Mucosa of stomach (tissue), 1 donor: ENCODE data around the gene SLC48A1.

Source experiments
- H3K27me3 ChIP-seq: one replicate; pipeline ENCODE4 v1.7.0; 2013; ENCODE audit warnings: mild to moderate bottlenecking, low read length; ENCODE audit not compliant: control insufficient read depth, insufficient read depth
- H3K36me3 ChIP-seq: one replicate; pipeline ENCODE4 v1.7.0; 2013; ENCODE audit warnings: low read length; ENCODE audit not compliant: control insufficient read depth, insufficient read depth
- H3K4me1 ChIP-seq: one replicate; pipeline ENCODE4 v1.7.0; 2013; ENCODE audit warnings: mild to moderate bottlenecking, low read length; ENCODE audit not compliant: control insufficient read depth, insufficient read depth
- H3K4me3 ChIP-seq: one replicate; pipeline ENCODE4 v1.7.0; 2013; ENCODE audit warnings: low read length
- H3K9ac ChIP-seq: one replicate; pipeline ENCODE4 v1.7.0; 2013; ENCODE audit warnings: mild to moderate bottlenecking, low read length, moderate library complexity
- H3K9me3 ChIP-seq: one replicate; pipeline ENCODE4 v1.7.0; 2013; ENCODE audit warnings: mild to moderate bottlenecking, low read length, moderate library complexity; ENCODE audit not compliant: control insufficient read depth
- donor health status: Pancreatic carcinoma.

SLC48A1 gene

GRCh38 chr12:47753021-47754001, 19.7 kb upstream of the SLC48A1 start:
- Histone ChIP-seq H3K9me3 (no peaks in the 10 kb centered on the region), H3K4me1 (peaks cover 64% of the 10 kb centered on the region), H3K4me3 (no peak overlapping the region), H3K27me3 (no peaks in the 10 kb centered on the region), H3K9ac (no peak overlapping the region), H3K36me3 (peaks cover 4% of the 10 kb centered on the region)

DNA sequence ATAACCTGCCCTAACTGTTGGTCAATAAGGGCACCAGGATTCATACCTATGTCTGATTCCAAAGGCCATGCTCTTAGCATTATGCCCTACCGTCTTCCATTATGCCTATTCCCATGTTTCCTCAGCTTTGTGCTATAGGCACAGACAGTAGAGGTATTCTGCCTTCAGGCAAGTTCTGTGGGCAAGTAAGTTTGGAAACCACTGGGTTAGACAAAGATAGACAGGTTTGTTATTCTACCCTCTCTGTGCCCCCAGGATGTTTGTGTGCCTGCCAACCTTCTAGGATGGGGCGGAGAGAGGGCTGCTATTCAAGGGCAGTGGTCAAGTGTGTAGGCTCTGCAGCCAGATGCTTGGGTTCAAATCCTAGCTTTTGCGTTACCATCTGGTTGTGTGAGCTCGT, 18.9 kb upstream of the SLC48A1 start:
- Histone ChIP-seq H3K9me3 (no peaks in the 10 kb centered on the region), H3K27me3 (no peaks in the 10 kb centered on the region), H3K9ac (no peak overlapping the region), H3K4me1 (peaks cover 68% of the 10 kb centered on the region), H3K36me3 (peaks cover 4% of the 10 kb centered on the region), H3K4me3 (no peak overlapping the region)

DNA sequence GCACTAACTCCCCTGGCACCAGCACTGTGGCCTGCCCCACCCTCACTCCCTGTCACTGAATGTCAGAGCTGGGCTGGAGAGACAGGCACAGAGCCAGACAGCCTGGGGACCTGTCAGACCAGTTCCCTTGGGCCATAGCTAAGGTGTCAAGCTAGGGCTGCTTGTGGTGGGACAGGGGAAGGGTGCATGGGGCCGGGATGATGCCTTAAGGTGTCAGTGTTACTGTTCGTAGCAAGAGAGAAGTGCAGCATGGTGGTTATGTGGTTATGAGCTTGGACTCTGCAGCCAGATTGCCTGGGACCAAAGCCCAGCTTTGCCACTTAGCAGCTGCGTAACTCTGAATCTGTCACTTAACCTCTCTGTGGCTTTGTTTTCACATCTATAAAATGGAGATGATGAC, 18.2 kb upstream of the SLC48A1 start:
- Histone ChIP-seq H3K4me1 (peaks cover 73% of the 10 kb centered on the region), H3K9me3 (no peaks in the 10 kb centered on the region), H3K36me3 (peaks cover 2% of the 10 kb centered on the region), H3K4me3 (no peak overlapping the region), H3K9ac (no peak overlapping the region), H3K27me3 (no peaks in the 10 kb centered on the region)

- Histone ChIP-seq H3K9ac (no peak overlapping the region), H3K9me3 (no peaks in the 10 kb centered on the region), H3K4me3 (no peak overlapping the region), H3K4me1 (peaks cover 76% of the 10 kb centered on the region), H3K36me3 (no peaks in the 10 kb centered on the region), H3K27me3 (no peaks in the 10 kb centered on the region)
Observed at GRCh38 chr12:47755655-47756562, 17.1 kb upstream of the SLC48A1 start.

DNA sequence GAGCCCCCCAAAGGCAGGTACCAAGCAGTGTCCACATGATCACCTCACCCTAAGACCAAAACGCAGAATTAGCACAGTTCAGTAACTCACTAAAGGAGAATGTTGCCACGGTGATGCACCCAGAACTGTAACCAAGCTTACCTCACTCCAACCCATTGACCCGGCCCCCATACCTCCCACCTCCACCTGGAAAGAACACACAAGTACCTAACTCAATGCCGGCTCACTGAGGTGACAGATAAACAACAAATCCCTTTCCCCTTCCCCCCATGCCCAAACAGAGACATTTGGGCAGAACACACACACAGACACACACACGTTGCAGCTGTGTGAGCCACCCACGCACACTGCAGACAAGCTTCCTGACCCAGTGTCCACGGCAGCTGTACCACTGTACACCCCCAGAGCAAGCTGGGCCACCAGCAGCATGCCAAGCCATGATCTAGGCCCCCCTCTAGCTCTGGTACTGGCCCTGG, 15.6 kb upstream of the SLC48A1 start:
- Histone ChIP-seq H3K4me3 (peak overlapping the region; percentile 74), H3K4me1 (peaks cover 71% of the 10 kb centered on the region)

DNA sequence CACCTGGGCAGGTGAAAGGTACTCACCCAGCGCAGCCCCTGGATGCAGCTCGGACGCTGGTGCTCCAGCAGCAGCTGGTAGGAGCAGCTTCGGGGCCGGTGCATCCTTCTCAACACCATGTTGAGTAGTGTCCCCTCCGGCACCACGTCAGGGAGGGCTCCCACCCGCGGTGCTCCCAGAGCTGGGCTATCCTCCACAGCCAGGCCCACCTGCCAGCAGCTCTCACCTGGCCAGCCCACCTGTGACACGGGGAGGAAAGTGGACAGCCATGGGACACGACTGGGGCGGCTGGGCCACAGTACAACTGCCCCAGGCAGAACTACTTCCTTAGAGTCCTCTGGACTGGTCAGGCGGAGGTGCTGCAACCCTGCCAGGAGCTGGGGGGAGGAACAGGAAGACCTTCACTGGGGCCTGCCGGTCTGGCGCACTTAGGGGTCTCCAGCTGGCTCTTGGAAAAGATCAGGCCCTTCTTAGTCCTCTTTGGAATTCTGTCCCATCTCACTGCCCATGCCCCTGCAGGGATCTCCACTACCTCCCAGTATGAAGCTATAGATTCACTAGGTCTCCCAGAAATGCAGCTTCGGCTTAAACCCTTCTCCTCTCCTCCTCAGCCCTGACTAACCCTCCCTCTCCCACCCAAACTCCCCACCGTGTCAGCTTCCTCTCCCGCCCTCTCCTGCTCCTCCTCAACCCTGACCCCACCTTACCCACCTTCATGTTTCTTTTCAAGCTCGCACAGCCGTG, 15.0 kb upstream of the SLC48A1 start:
- Histone ChIP-seq H3K9me3 (no peaks in the 10 kb centered on the region), H3K36me3 (no peaks in the 10 kb centered on the region), H3K4me3 (peak overlapping the region; percentile 74), H3K4me1 (peaks cover 65% of the 10 kb centered on the region), H3K27me3 (no peaks in the 10 kb centered on the region), H3K9ac (peak overlapping the region; percentile 90)

More for the DNA sequence above, 15.6 kb upstream of the SLC48A1 start:
- no peaks in the 10 kb centered on the region for H3K36me3 ChIP-seq
- no peaks in the 10 kb centered on the region for H3K9me3 ChIP-seq
- H3K27me3 ChIP-seq: no peaks in the 10 kb centered on the region
- peak overlapping the region; percentile 90 for H3K9ac ChIP-seq

- Histone ChIP-seq H3K36me3 (no peaks in the 10 kb centered on the region), H3K9me3 (no peaks in the 10 kb centered on the region), H3K4me1 (peaks cover 60% of the 10 kb centered on the region), H3K27me3 (no peaks in the 10 kb centered on the region), H3K4me3 (peak overlapping the region; percentile 74), H3K9ac (peak overlapping the region; percentile 90)
Observed at GRCh38 chr12:47758584-47758833, 14.5 kb upstream of the SLC48A1 start.

GRCh38 chr12:47758834-47759690, 14.0 kb upstream of the SLC48A1 start, which contains the start of gene RAPGEF3:
Gene RAPGEF3 (minus strand): TSS chr12:47758880. CDS start chr12:47758556, 324 bp downstream.
- H3K27me3 ChIP-seq: no peaks in the 10 kb centered on the region
- H3K9ac ChIP-seq: peak within 1 kb of the TSS; percentile 90
- H3K36me3 ChIP-seq: no peaks in the 10 kb centered on the region
- H3K9me3 ChIP-seq: no peaks in the 10 kb centered on the region
- H3K4me1 ChIP-seq: peaks cover 54% of the 10 kb centered on the region
- H3K4me3 ChIP-seq: peak within 1 kb of the TSS; percentile 74

DNA sequence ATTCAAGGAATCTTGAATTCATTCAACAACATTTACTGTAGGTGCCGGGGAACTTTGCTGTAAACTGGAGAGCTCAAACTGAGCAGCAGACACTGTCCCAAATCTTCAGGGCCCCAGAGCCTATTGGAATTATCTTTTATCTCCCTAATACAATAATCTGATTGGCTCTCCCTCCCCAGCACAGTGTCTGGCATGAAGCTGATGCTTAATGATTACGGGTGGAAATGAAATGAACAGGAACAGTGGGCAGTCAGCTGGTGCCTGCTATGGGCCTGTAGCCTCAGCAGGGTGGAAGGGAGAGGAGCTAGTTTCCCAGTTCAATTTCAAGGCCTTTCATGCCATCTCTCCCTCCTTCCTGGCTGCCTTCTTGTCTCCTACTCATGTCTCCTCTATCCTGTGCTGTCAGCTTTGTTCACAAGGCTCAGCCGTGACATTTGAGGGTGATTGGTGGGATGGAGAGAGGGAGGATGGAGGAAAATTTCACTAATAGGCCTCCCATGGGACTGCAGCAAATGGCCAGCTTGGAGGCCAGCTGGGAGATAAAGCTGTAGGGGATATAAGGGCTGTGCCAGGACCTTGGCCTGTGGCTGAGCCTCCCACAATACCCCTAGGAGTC, 10.1 kb upstream of the SLC48A1 start:
- Histone ChIP-seq H3K27me3 (no peaks in the 10 kb centered on the region), H3K36me3 (no peaks in the 10 kb centered on the region), H3K4me3 (no peak overlapping the region), H3K4me1 (peaks cover 15% of the 10 kb centered on the region), H3K9ac (no peak overlapping the region), H3K9me3 (no peaks in the 10 kb centered on the region)

GRCh38 chr12:47763481-47764346, 9.3 kb upstream of the SLC48A1 start:
- H3K36me3 ChIP-seq: no peaks in the 10 kb centered on the region
- no peaks in the 10 kb centered on the region for H3K27me3 ChIP-seq
- H3K4me3 ChIP-seq: no peak overlapping the region
- no peak overlapping the region for H3K9ac ChIP-seq
- H3K9me3 ChIP-seq: no peaks in the 10 kb centered on the region
- H3K4me1 ChIP-seq: peaks cover 8% of the 10 kb centered on the region
